ENCODE results near the gene GSAP.

The GSAP gene

DNA sequence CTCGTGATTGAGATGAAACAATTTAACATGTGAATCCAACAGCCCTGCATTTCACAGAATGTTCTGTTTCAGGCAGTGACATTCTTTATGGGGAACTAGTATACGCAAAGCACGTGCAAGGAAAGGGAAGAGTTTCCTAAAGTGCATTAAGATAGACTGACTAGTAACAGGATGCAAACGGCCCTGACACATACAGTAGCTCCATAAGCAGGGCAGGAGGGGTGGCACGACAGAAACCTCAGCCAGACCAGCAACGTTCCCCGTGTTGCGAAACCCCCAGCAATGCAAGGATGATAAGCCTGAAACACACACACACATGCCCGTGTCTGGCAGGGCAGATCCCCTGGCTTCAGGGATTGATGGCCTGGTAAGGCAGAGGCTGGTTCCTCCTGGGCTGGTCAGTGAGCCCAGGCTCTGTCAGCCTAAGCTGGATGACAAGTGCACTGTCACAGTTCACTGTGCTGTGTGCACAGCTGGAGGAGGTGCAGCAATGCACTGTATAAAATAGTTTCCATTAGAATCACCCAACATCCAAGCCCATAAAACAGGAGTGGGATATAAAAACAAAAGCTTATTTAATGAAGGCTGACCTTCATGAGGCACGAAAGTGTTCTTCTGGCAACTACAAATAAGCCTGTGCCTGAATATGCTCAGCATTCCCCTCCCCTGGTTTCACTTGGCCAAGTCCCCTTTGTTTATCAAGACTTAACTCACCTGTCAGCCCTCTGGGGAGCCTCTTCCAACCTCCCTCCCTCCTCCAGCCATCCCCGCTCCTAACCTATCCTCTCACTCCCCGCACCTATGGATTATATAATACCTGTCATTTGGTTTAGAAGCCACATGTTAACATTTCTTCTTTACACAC lies 88.8 kb downstream of the GSAP start:
- DNase-seq = peak; percentile 73 to 76

DNA sequence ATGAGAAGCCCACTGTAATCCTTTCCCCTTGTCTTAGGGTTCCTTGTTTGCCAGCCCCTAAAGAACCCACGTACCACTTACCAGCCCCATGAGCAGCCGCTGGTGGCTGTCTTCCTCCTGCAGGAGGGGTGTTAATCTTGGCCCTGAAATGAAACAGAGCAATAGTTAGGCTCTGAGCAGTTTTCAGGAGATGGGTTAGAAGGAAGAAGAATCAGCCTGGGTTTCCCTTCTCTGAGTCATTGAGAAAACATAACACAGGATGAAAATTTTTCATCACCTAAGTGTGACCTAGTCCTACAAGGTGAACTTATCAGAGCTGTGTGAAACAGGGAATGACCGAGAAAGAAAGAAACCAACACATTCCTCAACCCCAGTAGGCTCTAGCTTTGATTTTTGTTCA lies 90.0 kb downstream of the GSAP start:
- DNase-seq = no peak

DNA sequence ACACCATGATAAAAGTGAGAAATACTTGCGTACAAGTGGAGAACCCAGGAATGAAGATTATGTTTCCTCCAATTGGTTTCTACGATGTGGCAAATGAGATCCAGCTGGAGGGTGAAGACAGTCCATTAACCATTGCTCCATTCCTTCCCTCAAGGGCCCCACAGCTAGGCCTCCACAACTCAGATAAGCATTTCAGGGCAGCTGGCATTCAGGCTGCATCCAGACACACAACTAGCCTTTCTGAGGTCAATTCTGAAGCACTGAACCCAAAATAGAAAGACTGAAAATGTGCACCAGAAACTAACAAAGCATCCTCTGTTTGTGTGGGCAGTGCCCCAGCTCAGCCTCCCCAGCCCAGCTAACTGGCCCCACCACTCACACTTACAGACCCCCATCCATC lies 94.8 kb downstream of the GSAP start:
- DNase-seq = no peak

DNA sequence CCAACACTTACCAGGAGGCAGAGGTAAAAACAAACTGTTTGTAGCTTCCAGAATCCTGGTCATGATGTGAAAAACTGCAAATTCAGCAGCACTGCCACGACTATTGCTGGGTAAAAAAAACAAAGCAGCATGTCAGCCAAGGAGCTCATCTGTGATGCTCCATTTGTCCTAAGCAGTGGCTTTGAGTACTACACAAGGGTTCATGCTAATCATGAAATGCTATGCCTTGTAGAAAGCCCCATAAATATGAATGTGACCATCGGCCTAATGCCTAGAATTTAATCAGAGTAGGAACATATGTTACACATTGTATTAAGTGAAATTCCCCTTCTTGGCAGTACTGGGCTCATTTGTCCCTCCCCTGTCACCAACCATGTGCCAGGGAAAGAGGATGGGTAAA lies 95.4 kb downstream of the GSAP start:
- no peak for DNase-seq

DNA sequence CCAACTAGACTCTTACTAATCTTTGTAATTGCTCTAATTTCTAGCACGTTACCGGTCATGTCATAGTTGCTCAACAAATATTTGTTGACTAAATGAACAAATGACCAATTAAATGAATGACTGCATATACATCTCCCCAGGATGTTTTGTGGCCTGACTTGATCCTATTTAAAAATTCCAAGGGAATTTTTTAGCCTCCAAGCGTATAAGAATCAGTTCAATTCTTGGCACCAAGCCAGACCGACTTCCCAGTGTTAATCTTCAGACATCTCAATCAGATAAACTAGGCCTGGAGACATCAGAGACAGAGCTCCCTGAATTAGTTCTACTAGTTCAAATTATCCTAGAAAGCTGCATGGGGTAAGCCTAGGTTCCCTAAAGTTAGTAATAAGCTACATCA lies 96.0 kb downstream of the GSAP start:
- no peak for DNase-seq

DNA sequence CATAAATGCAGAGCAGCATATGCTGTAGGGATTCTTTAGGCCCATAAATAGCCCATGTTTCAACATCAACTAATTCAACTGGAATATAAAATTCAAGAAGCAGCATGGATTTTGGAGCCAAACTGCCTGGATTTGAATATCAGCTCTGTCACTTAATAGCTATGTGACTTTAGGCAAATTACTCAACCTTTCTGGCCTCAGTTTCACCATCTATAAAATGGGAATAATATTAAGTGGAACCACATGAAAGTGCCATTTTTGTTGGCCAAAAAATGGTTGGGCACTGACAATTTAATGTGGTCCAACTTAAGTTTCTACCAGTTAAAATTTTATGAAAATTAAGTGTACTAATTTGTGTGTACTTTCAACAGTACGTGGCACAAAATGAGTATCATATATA lies 98.1 kb downstream of the GSAP start:
- no peak for DNase-seq

DNA sequence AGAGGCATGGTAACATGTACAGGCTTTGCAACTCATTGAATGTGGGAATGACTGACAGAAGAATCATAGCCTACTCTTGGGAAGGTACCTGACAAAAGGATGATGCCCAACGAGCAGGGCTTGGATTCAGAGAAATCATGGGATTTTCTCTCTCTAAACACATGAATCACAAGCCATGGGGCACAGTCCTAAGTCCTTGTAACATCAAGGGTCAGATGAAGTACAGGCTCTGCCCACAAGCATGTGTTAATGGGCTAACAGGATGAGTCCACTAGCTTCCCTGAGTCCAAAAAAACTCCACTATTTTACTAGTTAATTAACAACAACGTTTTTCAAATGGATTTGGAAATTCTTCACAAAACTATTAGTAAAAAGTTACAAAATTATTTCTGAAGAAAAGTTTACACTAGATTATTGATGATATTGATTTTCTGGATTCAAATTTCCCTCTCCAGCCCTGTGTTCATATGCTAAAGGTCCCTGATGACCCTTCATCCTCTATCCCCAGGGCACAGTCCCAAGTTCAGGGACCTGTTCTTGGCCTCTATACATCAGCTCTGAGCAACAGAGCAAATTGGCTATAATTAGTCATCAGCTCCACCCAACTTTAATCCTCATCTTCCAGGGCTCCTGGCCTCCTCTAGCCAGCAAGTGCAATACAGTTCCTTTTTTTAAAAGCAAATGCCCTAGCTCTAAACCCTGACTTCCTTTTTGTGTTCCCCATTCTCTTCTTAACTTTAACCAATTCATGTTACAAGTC lies 99.8 kb downstream of the GSAP start:
- peak; percentile 62 to 85 for DNase-seq

DNA sequence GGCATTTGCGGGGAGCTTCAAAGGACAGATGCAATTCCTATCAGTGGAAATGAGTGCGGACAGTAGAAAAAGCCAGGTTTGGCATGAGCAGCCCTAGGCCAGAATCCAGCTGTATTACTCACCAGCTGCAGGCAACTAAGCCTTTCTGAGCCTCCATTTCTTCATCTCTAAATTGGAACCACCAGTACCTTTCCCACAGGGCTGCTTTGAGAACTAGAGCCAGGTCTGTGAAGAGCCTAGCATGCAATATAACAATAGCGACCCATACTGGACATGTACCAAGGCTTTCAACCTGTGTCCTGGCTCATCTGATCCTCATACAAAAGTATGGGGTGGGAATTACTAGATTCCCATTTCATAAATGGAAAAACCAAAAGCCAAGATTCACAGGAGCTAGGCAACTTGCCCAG lies 101.0 kb downstream of the GSAP start:
- no peak for DNase-seq

DNA sequence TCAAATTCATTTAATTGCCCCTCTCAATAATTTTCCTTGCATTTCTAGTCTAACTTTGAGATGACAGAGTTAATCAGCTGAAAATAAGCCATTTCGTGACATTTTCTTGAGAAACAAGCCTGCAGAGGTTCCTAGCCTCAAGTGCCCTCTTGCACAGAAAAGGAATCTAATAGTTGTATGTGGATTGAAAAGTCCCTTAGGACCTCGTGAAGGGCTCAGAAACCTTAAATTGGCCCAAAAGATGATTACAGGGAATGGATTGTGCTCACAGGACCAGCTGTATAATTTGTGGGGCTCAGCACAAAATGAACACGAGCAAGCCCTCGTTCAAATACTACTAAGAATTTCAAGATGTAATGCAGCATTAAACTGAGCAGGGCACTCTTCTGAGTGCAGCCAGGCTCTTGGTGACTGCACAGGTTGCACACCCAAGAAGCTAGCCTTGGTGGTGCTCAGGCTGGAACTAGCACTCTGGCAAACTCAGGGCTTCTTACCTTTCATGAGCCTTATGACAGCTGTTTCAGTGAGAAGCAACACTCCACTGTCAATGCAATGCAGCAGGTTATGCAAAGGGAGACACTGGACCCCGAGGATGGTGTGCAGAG lies 102.2 kb downstream of the GSAP start:
- DNase-seq = no peak

DNA sequence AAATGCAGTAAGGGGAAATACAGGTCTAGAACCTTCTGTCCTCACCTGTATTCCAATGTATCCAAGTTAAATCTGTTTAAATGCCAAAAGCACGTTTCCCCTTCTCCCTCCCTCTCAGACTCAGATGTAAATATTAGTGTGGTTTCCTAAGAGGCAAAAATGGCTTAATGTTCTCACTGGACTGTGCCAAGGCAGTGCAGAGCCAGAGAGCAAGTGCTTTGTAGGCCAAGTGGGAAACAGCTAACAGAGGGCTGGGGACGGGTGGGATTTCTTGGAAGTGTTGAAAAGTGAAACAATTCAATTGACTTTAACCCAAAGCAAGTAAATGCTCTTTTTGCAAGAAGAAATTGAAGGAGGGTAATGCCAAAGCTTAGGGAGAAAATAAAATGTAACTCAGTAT lies 103.1 kb downstream of the GSAP start:
- no peak for DNase-seq

DNA sequence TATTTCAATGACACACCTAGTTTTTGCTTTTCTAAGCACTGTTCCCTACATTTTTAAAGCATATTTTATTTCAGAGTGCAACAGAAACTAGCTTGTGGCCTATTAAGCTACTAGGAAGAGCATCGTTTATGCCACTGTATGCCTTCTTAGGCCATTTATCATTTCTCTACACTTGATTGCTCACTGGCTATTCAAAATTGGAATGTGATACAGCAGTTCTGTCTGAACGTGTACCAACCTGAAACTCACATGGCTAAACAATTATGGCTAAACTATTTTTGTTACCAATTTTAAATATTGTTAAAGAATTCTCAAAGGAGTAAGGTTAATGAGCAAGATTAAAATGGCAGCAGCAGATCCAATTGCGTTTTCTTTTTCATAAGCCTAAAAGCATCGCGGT lies 105.2 kb downstream of the GSAP start:
- no peak for DNase-seq

DNA sequence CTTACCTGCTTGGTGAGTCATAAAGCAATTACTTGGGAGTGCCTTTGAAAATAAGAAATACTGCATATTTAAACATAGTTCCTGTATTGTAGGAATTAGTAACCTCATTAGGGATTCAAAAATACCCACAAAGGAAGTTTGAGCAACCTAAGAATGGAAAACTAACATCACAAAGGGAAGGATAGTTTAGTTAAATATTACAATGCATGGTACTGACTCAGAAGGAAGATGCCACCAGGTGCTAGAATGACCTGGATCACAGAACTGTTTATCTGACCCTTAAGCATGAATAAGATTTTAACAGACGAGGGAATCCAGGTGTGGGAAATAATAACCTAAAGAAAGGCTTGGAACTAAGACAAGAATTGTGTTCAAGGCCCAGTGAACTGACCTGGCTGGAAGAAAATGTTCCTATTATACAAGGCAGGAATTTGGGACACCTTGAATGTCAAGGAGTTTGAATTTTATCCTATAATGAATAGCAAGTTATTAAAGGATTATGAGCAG lies 106.4 kb downstream of the GSAP start:
- peak in 1 of 2 donors; percentile 5 for DNase-seq

DNA sequence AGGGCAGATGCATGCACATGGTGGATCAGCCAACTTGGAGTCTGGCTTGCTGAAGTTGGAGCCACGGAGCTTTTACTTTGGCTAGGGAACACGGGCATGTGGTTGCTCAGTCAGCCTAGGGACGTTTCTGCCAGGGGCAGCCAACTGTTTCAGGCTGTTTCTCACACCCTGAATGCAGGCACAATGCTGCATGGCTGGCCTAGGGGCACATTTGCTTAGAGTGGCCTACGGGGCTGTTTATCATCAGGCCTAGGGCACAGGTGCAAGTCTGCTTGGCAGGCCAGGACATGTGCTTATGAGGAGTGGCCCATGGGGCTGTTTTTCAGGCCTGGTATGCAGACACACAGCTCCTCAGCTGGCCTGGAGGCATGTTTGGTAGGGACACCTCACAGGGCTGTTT lies 107.4 kb downstream of the GSAP start:
- no peak for DNase-seq

DNA sequence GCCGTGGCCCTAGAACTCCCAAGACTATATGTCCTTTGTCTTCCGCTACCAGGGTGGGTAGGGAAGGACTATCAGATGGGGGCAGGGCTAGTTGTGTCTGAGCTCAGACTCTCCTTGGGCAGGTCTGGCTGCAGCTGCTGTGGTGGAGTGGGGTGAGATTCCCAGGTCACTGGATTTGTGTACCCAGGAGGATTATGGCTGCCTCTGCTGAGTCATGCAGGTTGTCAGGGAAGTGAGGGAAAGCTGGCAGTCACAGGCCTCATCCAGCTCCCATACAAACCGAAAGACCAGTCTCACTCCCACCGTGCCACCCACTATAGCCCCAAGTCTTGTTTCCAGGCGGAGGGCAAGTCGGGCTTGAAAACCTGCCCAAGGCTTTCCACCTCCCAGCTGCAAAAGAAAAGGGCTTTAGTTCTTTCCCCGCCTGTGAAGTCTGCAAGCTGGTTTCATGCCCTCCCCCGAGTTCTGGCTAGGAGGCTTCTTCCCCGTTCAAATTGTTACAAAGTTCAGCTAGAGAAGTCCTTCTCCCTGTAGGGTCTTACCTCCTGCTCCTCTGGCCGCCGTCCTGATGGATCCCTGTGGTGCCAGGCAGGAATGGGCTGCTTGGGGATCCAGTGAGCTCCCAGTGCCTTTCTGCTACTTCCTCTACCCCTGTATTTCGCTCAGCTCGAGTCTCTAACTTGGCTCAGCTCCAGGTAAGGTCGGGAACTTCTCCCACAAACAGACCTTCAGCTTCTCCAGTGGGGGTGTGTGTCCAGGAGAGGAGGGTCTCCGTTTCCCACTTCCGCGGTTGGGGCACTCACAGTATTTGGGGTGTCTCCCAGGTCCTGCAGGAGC lies 109.7 kb downstream of the GSAP start:
- no peak for DNase-seq

DNA sequence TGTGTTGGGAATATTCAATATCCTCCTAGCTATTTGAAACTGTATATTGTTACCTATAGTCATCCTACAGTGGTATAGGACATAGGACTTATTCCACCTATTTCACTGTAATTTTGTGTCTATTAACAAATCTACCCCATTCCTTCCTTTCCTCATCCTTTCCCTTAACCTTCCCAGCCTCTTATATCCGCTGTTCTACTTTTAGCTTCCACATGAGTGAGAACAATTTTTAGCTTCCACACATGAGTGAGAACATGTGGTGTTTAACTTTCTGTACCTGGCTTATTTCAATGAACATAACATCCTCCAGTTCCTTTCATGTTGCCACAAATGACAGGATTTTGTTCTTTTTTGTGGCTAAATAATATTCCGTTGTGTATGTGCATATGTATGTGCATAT lies 120.6 kb downstream of the GSAP start:
- DNase-seq = no peak

DNA sequence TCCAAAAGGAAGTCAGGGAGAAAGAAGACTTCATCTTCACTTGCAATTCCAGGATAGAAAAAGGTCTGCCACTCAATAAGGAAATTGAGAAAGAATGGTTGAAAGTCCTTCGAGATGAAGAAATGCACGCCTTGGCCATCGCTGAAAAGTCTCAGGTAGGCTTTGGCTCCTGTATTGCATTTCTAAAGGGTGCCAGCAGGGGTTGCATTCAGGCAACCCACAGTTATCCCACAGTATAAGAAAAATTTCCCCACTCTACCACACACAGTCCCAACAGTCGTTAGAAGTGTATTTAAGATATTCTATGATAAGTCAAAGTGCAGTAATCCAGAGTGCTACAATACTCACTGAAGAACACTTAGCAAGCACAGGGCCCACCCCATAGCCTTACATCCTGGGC lies 123.1 kb downstream of the GSAP start:
- DNase-seq = no peak

DNA sequence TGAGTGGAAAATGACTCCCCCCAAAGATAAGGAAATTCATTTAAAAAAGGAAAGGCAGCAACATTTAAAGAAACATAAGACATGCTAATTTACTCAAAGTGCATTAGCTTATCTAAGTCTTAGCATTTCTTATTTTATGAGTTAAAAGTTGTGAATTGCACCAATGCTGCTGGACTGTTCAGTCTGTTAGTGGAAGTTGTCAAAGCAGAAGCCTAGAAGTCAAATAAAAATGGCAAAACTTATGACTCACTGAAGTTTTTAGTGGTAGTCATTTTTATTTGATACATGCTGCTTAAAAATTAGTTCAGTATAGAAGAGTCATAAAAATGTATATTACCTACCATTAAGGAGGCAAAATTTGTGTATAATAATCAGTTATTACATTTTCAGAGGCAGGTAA lies 125.7 kb downstream of the GSAP start:
- no peak for DNase-seq

DNA sequence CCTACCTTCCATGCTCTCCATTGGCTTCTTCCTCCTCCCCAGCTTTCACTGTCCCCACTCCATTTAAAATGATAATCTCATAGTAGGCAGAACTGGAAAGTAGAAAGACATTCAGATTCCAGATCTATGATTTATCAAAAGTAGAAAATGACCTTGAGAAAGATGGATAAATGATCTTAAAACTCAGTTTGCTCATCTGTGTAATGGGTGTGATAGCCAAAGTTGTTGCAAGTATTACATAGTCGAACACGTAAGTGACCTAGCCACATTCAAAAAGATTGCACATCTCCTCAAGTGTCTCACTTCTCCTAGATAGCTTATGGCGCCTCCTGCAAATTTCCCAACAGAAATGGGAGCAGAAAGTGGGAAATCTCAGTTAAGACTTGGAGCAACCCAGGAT lies 126.8 kb downstream of the GSAP start:
- no peak for DNase-seq

DNA sequence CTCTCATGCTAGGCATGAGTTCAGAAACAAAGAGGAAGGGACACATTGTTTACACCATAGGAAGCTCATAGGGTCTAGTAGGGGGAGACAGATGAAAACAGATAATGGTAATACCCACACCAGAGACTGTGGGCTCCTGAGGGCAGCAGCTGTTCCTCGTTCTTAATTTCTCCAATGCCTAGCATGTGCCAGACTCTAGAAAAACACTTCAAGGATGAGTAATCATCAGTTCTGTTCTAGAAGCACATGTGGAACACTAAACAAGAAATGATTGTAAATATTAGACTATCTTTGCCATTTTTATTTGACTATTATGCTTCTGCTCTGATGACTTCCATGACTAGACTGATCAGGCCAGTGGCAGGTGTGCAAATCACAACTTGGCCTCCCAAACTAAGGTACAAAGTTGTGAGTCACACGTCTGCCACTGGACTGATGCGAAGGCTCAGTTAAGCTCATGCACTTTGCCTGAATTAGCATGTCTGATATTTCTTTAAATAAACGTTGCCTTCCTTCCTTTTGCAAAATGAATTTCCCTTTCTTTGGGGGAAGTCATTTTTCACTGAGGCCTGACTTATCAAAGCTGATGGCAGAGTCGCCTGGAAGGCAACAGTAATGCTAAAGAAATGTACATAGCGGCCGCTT lies 127.4 kb downstream of the GSAP start:
- DNase-seq = no peak

DNA sequence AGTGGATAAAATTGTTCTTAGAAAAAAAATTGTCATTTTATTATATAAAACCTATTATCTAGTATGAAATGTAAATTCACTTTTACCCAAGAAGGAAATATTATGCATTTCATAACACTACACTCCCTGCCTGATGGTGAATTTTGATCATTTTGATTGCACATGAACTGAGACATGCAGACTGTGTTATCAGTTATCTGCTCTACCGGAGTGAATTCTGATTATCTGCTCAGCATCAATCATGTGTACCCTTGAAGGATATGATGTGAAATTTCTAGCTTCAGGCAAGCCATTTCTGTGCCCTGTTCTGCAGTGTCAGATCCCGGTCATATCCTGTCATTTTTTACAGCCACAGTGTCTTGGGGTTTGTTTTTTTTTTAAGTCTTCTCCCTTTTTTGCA lies 131.5 kb downstream of the GSAP start:
- DNase-seq = no peak

DNA sequence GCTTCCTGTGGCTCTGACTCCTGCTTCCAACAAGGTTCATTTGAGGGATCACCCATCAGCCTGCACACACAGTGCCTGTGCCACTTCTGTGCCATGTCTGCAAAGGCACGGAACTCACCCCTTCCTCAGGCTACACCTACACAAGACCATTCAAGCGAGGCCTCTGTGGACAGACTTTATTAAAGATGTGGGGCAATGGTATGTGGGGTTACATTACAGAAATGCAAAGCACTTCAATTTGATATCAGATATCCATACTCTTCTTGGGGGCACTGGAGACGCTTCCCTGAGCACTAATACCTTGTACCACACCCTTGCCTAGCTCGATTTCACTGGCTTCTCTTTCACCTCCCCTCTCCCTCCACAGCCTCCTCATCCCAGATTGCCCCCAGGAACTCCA lies 132.1 kb downstream of the GSAP start:
- no peak for DNase-seq

DNA sequence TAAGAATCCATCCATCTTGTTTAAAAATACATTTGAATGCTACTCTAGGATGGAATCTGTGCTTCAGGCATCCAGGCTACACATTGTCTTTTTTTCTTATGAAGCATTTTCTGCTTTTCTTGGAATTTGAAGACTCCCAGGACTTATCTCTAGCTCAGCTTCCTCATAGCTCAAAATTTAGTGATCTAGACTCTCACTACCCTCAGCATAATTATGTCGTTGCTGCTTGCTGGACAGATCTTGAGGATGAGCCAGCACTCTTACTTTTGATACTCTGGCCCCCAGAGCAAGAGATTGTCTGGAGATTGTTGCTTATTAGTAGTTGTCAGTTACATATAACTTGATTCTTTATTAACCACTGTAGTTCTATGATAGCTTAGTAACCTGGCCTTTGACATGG lies 133.3 kb downstream of the GSAP start:
- DNase-seq = no peak

All from inflammatory macrophage (primary cell).